GM21717 (cell line): ENCODE data around the gene EXD3.

ENCODE experiments used
- ATAC-seq: cut with Tn5 transposase; IDR thresholded peaks from one replicate; pipeline ENCODE4 v1.9.1; 2021; ENCODE audit warnings: mild to moderate bottlenecking, moderate library complexity; ENCODE audit not compliant: unreplicated experiment

The EXD3 gene

GRCh38 chr9:137367506-137368430 lies 55.2 kb downstream of the EXD3 start:
- ATAC-seq, result no peak

GRCh38 chr9:137366891-137367381 lies 56.0 kb downstream of the EXD3 start:
- no peak for ATAC-seq

DNA sequence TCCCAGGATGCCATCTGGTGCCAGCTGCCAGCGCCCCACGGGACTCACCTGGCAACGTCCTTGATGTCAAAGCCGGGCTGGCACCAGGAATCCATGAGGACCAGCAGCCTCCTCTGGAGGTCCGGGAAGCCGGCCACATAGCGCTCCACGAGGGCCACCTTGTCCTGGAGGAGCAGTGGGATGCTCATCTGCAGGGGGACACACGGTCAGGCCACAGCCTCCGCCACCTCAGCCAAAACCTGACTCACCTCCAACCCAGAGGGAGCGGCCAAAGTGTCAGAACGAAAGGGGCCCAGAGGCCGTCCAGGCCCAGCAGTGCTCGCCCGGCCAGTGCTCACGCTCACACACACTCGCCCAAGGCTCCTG lies 56.5 kb downstream of the EXD3 start:
- ATAC-seq, result no peak

- no peak for ATAC-seq
These were observed 57.2 kb downstream of the EXD3 start for GRCh38 chr9:137365552-137366444.

- no peak for ATAC-seq
These were observed 57.9 kb downstream of the EXD3 start for GRCh38 chr9:137365056-137365455.

DNA sequence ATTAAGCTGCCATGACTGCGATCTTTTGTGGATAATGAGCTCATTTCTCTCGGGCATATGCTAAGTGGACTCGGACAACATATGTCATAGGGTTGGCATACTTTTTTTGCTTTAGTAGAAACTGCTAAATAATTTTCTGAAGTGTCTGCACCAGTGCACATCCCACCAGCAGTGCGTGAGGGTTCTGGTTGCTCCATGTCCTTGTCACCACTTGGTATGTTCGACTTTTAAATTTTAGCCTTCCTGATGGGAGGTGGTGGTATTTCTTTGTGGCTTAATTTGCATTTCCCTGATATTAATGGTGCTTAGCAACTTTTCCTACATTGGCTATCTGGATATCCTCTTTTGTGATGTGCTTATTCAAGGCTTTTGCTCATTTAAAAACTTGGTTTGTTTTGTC lies 63.1 kb downstream of the EXD3 start:
- no peak for ATAC-seq

GRCh38 chr9:137358126-137358525 lies 64.8 kb downstream of the EXD3 start:
- no peak for ATAC-seq

- no peak for ATAC-seq
These were observed 65.8 kb downstream of the EXD3 start for GRCh38 chr9:137357166-137357565.

- ATAC-seq, result no peak
These were observed 67.1 kb downstream of the EXD3 start for GRCh38 chr9:137355761-137356365.

- no peak for ATAC-seq
These were observed 67.9 kb downstream of the EXD3 start for GRCh38 chr9:137354845-137355760.

- ATAC-seq, result no peak
These were observed 68.7 kb downstream of the EXD3 start for GRCh38 chr9:137354153-137354844.

- no peak for ATAC-seq
These were observed 69.5 kb downstream of the EXD3 start for GRCh38 chr9:137353223-137354152.

- ATAC-seq, result no peak
These were observed 70.3 kb downstream of the EXD3 start for GRCh38 chr9:137352511-137353222.

- ATAC-seq, result no peak
These were observed 71.0 kb downstream of the EXD3 start for GRCh38 chr9:137351781-137352501.

GRCh38 chr9:137350696-137351584 lies 72.0 kb downstream of the EXD3 start:
- ATAC-seq, result no peak

DNA sequence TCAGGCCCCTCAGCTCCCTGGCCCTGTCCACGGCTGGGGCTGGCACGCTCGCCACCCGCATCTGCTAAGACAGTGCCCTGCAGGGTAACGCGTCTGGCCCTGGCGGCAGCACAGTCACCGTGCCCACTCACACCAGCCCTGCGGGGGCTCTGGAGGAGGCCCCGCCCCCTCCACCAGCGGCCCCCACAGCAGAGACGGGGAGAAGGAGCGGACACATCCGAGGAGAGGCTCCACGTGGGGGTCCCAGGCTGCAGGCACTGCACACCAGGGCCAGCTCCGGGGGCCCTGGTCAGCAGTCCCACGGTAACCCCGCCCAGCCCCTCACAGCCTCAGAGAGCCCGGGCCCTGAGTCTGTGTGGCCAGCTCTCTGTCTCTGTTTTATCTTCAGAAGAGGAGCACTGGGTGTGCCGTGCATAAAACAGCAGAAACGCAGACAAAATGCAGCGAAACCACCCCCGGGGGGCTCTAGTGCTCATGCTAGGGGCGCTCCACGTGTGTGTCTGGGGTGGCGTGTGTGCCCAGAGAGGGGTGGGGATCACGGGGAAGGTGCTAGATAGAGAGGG lies 73.4 kb downstream of the EXD3 start:
- ATAC-seq, result no peak
